Vagina (tissue), 2 donors: Measurements from ENCODE around the gene TPSD1.
"Not testable (repeated sequence)": the region's sequence is repeated elsewhere in the genome, so short reads cannot be mapped to it uniquely, and the experiment has no call there.

Source experiments
- CTCF ChIP-seq, 3 experiments: fragments of 450-650 bp in 2 of 3; fragments of 200-600 bp in 1 of 3; sonication (generic) in 1 of 3; IDR thresholded peaks; one replicate each; pipeline ENCODE4 v1.5.1; 2017 to 2019; ENCODE audit warnings: antibody characterized with exemption in 3 of 3, mild to moderate bottlenecking in 2 of 3, moderate library complexity in 2 of 3
- POLR2A ChIP-seq, 2 donors: fragments of 450-650 bp; IDR thresholded peaks; one replicate each; pipeline ENCODE4 v1.6.1; 2017; ENCODE audit warnings: antibody characterized with exemption in 2 of 2, mild to moderate bottlenecking in 2 of 2, moderate library complexity in 2 of 2
- POLR2AphosphoS5 ChIP-seq, 2 donors: sonication (generic); formaldehyde crosslinking; IDR thresholded peaks; one replicate each; pipeline ENCODE4 v1.9.0; 2017; ENCODE audit warnings: antibody characterized with exemption in 2 of 2, mild to moderate bottlenecking in 2 of 2, low read depth in 1 of 2; ENCODE audit not compliant: insufficient read depth in 1 of 2

GRCh38 chr16:1226692-1227091 is 29.2 kb upstream of the TPSD1 start:
- TF ChIP-seq CTCF (IDR thresholded peaks at IDR 0.05); POLR2A (IDR thresholded peaks at IDR 0.05); POLR2AphosphoS5 (IDR thresholded peaks at IDR 0.05; ENCODE audit: insufficient read depth in 1 of 2, low read depth in 1 of 2): not testable (repeated sequence)
